GM12874 (cell line): ENCODE results near the gene ATXN2.

ENCODE experiments used
- CTCF ChIP-seq: IDR thresholded peaks from 2 replicates; pipeline ENCODE4 v1.5.1; 2011; ENCODE audit warnings: low read depth, mild to moderate bottlenecking, control low read depth, low read length, moderate library complexity; ENCODE audit not compliant: insufficient read depth

The ATXN2 gene

GRCh38 chr12:111436266-111436665 lies 162.8 kb downstream of the ATXN2 start:
- no peak for TF ChIP-seq CTCF

GRCh38 chr12:111435661-111436201 lies 163.4 kb downstream of the ATXN2 start:
- TF ChIP-seq CTCF: no peak

DNA sequence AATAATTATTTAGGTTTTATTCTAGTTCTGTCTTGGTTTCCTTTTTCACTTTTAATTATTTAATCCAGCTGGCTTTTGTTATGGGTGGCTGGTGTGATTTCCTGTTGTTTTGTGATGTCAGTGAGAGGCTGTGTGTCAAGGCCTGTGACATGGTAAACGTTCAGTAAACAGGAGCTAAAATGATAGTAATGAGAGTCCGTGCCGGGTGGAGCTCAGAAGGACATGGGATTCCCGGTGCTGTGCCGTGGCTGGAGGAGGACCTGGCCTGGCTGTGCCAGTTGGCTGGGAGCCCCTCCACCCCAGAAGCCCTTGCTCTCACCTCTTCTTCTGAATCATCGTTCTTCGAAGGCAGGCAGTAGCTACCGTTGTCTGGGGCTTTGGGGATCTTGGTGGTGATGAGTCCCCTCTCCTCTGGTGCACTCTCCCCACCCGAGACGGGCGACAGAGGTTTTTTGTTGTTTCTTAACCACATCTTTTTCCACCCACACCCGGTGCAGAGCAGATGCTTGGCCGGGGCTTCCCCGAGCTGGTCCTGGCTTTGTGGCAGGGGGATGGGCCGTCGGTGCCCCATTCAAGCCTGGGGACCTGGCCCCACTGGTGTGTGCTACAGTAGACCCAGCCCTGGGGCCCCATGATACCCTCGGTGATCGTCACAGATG lies 164.3 kb downstream of the ATXN2 start:
- TF ChIP-seq CTCF: no peak

- no peak for TF ChIP-seq CTCF
Measured at GRCh38 chr12:111434049-111434448, 165.1 kb downstream of the ATXN2 start.

GRCh38 chr12:111431772-111432171 lies 167.3 kb downstream of the ATXN2 start:
- TF ChIP-seq CTCF: no peak

DNA sequence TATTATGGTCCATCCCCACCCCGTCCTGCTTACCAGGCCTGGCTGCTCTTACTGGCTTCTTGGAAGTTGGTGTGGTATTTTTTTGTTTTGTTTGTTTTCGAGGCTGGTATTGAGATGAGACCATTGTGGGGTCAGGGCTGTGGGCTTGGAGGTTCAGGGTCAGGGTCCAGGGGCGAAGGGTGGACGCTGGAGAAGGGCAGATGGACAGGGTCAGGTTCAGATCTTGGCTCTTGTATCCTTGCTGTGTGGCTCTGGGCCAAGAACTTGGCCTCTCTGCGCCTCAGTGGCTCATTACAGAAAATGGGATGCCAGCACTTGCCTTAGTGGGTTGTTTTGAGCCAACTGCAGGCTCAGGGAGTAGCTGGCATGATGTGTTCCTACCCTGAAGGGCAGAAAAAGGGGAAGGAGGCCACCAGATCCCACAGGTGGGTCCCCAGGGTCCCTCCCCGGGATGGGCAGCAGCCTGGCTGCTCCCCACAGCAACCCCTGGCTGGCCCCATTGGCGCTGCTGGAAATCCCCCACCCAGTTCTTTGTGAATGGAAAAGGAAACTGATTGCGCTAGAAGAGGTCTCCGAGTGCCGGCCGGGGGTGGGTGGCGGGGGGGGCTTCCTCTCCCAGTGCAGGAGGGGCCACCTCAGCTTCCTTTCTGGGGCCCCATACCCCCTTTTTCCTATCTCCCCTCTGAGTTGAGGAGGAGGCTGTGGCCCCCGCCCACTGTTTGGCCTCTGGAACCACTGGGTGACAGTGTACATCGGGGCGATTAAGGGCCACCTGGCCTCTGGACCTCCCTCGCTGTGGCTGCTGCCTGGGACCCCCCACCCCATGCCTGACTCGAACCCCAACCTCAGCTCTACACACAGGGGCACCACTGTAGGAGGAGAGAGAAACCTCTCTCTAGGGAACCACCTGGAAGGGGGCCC lies 168.4 kb downstream of the ATXN2 start:
- TF ChIP-seq CTCF: no peak

- no peak for TF ChIP-seq CTCF
Measured at GRCh38 chr12:111429828-111430432, 169.2 kb downstream of the ATXN2 start.
